Cardiac ventricle fibroblast (primary cell): ENCODE results near the gene KBTBD3. TPM values are rescaled to one million over a fixed set of nuclear protein-coding genes. Genes with fewer than 3 reads are reported as not detected.

ENCODE experiments used
- total RNA-seq: library from RNA; depleted of rRNA; stranded (reverse); fragments of >200 nt; gene quantifications from 2 replicates; pipeline ENCODE4 v1.2.3, GENCODE V29; 2015

Gene KBTBD3, protein sequence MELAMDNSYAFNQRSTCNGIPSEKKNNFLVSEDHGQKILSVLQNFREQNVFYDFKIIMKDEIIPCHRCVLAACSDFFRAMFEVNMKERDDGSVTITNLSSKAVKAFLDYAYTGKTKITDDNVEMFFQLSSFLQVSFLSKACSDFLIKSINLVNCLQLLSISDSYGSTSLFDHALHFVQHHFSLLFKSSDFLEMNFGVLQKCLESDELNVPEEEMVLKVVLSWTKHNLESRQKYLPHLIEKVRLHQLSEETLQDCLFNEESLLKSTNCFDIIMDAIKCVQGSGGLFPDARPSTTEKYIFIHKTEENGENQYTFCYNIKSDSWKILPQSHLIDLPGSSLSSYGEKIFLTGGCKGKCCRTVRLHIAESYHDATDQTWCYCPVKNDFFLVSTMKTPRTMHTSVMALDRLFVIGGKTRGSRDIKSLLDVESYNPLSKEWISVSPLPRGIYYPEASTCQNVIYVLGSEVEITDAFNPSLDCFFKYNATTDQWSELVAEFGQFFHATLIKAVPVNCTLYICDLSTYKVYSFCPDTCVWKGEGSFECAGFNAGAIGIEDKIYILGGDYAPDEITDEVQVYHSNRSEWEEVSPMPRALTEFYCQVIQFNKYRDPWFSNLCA
- total RNA-seq: 1.4 and 2.1 TPM in 2 replicates

DNA sequence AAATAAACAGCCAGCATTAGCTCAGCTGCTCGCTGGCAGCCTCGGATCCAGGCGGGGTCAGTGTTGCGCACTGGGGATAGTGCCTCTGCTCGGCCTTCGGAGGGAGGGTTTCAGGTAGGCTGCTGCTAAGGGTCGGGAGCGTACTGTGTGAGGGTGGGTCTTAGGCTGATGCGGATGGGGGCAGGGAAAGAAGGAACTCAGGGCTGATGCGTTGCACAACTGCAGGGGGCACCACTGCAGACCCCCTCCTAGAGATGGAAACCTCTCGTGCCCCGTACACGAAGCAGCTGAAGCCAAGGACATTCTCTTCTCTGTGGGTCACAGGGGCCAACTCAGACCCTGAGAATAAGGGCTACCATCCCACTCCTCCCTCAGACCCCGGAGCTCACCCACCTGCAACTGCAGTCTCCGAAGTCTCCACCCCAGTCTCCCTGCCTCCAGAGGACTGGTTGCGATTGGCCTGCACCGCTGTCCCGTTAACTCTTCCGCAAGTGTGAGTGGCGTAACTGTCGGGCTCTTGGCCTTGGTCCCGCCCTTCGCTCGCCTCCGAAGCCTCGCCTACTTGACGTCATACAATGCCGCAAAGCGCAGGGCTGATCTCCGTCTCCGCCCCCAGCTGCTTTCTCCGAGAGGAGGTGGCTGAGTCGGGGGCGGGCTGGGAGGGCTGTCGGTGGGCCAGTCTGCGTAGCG is at the start of gene KBTBD3:
Gene KBTBD3, minus strand, starts transcription at position 429 of the 690 bp plus-strand sequence. CDS start 18,250 bp downstream, outside the sequence.

DNA sequence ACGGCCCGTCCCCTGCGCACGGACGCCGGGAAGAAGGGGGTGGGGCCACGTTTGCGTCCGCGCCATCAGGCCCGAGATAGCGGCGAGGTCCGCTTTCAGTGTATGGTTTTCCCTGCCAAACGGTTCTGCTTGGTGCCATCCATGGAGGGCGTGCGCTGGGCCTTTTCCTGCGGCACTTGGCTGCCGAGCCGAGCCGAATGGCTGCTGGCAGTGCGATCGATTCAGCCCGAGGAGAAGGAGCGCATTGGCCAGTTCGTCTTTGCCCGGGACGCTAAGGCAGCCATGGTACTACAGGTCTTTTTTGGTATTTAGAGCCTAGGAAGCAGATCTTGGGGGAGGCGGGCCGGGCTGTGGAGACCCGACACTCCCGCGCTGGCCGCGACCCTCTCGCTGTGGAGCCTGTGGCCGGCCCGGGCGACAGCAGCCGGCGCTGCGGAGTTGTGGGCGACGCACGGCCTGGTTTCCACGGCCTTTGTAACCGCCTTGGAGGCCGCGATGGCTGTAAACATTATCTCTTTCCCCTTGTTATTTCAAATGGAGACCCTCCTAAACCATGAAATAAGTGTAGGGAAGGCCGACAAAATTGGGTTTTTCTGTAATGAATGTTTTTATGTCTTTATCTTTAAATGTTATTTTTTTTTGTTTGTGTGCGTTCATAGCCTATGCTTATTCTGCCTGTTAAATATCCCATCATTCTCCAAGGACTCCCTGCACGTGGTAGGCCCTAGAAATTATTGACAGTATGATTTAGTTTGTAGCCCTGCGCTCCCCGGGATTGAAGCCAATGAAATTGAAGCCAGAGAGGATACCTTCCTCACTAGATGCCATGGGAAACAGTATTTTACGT is 685 bp upstream of the KBTBD3 start, which contains the start of gene AASDHPPT:
Gene AASDHPPT, plus strand, starts transcription at position 54 of the 847 bp plus-strand sequence. Its CDS starts 49 bp downstream, at position 103.

DNA sequence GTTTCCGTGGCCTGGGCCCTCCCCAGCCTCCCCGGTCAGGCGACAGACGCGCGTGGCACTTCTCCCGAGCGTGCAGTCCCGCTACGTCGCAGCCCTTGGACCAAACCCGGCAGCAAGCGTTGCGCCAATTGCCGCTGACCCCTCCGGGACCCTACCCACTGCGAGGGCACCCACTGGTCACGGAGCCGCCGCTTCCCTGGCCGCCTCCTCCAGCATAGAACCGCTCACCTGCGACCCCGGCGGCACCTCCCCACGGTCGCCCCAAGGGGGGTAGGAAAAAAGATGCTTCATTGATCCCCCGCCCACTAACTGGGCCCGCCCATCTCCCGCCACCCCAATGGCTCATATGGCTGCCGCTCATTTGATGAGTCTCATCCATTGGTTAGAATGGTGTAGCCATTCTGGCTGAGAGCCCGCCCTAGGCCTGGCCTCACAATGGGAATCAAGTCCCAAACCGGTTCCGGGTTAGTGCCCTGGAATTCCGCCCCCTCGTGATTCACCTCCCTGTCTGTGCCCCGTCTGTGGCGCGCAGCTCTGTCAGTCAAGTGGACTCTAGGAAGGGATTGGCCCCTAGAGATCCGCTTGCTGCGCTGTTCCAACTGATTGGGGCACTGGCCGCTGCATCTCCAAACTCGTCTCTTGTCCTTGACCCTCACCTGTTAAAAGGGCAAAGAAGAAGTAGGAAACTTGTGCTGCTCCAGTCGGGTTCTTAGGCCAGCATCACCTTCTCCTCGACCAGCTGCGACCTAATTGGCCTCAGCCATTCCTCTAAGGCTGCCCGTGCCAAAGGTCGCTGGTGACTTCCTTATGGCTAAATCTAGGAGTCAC is 55.0 kb downstream of the KBTBD3 start, which contains the start of gene MSANTD4:
Gene MSANTD4, minus strand, starts transcription at position 274 of the 828 bp plus-strand sequence. CDS start 11,323 bp downstream, outside the sequence.

Other genes starting within 250 kb of the KBTBD3 start
- 13.9 and 17.5 TPM in 2 replicates for gene MSANTD4, start 55.1 kb downstream of the KBTBD3 start, total RNA-seq
- 42.2 and 42.3 TPM in 2 replicates for gene AASDHPPT, start 315 bp upstream of the KBTBD3 start, total RNA-seq